GM18508 (cell line): ENCODE data around the gene PSMA2.

Experiments used
- ATAC-seq: cut with Tn5 transposase; IDR thresholded peaks from one replicate; pipeline ENCODE4 v1.9.1; 2021; ENCODE audit warnings: moderate number of reproducible peaks; ENCODE audit not compliant: insufficient read depth, unreplicated experiment

Gene PSMA2

DNA sequence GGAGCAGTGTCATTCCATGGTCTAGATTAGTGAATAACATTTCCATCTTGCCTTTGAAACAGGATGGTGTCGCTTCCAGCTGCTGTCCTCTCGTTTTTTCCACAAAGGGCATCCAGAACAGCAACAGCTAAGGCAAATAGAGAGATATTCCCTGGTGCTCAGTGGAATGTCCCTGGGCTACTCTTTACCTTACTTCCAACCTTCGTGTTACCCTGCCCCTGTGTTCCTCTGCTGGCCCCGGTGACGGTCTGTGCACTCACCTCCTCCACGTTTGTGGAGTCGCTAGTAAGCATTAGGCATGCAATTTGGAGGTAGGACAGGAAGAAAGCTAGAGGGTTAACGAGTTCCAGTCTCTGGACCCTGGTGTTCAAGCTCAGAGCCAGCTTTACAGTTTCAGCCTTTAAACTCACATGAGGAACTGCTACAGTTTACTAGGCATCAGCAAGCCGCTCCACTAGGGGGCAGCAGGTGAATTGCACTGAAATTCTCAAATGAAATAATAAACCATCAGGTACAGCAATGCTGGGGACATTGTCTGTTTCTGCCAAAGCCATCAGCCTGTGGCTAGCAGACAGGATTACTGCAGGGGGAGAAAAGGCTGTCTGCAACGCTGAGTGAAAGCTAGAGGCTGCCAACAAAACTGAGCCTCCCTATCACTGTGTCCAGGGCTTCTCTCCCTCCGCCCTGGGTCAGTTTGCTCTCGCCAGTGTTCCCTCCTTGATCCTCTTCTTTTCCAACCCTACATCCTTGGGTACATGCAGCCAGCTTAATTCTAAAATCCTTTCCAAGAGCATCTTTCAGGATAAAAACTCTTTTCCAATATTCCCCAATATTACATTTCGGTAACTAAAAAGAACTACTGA lies 9.2 kb upstream of the PSMA2 start:
- no peak for ATAC-seq

DNA sequence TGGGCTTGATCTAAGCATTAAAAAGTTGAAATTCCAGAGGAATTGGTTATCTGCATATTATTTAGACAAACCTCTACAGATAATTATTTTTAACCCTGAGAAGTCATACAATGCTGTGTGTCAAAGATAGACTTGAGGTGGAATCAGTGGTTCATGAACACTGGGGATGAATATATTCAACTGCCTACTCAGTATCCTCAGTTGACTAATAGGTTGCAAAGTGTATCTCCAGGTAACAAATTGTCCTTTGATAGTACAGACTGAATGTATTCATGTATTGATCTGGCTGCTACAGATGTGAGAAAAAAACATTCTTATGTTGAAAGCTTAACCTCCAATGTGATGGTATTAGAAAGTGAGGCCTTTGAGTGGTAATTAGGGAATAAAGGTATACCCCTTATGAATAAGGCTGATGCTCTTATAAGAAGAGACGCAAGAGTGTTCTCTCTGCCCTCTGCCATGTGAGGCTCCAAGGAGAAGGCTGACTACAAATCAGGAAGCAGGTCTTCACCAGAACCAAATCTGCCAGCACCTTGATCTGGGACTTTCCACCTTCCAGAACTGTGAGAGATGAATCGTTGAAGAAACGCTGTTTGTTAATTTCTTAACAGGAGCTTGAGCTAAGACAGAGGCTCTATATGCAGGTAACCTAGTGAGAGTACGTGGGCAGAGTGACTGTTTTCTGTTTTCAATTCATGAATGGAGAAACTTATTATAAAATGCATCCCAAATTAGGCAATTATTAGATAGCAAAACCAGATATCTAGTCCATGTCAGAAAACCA lies 7.7 kb upstream of the PSMA2 start:
- no peak for ATAC-seq

DNA sequence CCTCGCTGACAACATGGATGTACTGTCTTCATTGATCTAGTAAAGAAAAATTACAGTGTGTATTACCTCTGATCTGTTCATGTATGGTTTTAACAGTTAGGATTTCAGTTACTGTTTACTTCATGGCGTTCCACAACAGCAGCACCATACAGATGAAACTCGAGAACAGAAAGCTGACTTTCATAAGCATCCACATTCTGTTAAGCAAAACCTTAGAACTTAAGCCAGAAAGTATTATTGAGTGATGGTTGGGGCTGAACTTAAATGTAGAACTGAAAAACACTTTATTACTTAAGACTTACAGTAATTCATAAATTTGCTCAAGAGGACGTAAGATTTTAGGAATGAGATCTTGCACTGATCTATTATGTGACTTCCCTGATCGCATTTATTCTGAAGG lies 3.9 kb upstream of the PSMA2 start:
- no peak for ATAC-seq

DNA sequence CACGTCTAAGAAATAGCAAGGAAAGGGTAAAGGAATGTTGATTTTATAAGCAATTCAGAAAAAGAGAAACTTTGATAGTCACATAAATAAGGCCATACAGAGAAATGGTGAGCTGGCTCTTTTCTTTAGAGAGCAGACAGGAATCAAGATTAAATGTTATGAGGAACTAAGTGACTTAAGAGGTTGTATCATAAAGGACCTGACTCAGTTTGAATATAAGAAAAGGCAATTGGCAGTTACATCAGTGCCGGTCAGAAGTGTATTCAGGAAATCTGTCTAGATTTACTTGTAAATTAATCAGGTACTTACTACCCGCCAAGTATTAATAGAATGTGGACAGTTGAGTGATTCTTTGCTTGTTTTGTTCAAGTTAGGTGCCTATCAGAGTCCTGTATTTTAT lies 2.3 kb upstream of the PSMA2 start:
- ATAC-seq = no peak

DNA sequence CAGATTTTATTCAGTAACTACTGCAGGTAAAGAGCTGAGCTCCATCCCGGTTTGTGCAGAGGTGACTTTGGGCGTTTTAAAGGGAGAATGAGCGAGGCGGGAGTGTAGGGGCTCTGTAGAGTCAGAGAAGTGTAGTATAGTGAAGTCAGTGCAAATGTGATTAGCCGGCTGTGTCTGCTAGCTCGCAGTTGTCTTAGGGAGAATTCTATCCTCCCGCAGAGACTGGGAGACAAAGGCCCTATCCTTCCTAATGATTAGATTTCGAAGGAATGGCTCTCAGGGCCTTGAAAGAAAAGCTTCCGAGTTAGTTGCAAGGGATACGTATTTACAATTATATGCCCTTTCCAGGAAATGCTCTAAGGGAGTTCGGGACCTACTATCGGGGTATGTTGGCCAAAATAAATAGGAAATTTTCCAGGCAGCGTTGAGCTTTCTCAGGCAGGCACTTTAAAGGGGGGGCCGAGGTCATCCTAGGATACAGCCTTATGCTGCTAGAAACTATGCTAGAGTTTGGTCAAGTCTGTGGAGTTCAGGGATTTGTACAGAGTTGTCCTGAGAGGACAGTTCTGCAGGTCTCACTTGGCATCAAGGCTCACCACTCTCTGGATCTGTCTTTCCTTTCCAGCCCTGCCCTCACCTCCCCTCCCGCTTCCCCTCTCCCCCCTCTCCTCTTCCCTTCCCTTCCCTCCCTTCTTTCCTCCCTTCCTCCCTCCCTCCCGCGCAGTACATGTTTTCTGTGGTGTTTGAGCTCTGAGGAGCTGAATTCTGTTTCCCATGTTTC lies 1.0 kb upstream of the PSMA2 start:
- ATAC-seq = no peak

DNA sequence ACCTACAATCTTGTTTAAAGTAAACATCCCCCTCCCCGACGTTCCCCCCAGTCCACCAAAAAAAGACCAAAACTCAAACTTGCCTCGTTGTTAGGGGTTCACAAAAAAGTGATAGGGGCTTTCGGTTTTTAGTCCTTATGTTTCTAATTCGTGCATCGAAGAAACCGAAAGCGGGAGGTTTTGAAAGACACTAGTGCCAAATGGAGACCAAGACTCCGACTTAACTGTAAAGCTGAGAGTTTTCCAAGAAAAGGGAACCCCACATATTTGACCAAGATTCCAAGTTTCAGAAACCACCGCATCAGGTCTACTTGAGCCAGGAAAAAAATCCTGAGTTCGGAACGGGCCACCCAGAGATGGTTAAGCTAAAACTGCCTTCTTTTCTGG lies 534 bp downstream of the PSMA2 start:
- no peak for ATAC-seq

DNA sequence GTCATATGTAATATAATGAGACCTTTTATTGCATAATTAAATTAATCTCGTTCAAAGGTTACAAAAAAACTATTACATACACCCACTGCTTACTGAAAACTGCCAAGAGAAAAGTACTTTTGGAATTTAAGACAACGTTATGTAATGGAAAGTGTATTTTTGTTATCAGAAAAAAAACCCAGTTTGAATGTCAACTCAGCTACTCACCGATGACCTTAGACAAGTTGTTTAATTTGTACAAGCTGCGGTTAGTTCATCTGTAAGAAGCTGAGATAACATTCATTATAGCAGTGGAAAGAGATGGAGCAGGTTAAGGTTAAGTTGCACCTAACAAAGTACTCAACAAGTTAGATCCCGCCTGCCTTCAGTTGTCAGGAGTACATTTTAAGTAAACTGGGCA lies 1.1 kb downstream of the PSMA2 start:
- no peak for ATAC-seq

DNA sequence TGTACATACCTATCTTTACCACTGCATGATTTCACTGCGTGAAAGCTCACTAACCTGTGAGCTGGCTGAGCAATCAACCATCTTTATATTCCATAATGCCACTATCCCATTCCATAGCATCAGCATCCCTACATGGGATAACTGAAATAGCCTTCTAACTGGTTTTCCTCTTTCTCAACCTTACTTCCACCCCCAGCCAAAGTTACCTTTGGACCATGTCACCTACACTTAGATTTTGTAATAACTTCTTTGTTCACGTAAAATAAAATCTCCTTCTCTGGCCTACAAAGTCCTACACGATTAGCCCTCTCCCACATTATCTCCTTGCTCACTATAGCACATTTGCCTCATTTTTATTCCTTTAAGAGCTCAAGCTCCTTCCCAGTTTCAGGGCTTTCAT lies 2.5 kb downstream of the PSMA2 start:
- ATAC-seq = no peak

DNA sequence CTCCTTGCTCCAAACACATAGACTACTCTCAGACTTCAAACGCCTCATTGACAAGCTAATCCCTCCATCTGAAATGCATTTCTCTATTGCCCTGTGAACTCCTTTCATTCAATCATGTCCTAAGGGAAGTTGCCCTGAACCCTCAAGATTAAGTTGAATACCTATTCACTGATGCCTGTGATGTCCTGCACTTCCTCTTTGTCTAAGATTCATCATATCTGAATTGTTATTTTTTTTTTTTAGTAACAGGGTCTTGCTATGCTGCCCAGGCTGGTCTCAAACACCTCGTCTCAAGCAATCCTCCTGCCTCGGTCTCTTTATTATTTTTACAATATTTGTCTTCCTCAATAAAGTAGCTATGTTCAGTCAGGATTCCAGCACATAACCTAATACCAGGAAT lies 3.2 kb downstream of the PSMA2 start:
- ATAC-seq = no peak

DNA sequence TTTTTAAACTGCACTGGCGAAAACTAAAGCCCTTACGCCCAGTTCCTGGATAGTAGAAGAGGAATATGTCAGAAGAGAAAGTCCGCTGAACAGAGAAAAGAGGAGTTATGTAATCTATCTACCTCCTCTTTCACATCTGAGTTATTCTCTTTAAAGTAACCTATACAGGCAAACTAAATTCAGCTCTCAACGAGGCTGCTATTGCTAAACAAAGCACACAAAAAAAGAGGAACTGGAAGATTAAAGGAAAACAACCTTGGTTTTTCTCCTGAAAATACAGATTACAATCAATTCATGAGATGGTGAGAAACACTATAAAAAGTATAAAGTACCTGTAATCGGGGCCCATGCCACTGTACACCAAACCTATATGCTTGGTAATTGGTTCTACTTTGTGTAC lies 5.8 kb downstream of the PSMA2 start:
- no peak for ATAC-seq

DNA sequence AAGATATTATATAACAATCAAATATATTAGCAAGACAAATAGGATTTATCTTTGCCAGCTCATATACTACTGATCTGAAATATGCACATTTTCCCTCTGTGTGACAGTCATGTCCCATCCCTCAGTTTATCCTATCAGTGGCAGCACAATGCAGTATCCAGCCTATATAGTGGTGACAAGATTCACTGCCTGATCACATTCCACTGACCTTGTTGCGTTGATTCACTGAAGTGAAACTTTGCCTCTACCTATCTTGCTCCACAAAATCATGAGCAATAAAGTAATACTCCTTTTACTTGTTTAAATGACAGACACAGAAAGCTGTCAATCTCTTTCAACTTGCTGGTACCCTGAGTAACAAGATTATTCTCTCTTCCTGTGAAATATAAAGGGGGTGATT lies 6.3 kb downstream of the PSMA2 start:
- ATAC-seq = no peak

DNA sequence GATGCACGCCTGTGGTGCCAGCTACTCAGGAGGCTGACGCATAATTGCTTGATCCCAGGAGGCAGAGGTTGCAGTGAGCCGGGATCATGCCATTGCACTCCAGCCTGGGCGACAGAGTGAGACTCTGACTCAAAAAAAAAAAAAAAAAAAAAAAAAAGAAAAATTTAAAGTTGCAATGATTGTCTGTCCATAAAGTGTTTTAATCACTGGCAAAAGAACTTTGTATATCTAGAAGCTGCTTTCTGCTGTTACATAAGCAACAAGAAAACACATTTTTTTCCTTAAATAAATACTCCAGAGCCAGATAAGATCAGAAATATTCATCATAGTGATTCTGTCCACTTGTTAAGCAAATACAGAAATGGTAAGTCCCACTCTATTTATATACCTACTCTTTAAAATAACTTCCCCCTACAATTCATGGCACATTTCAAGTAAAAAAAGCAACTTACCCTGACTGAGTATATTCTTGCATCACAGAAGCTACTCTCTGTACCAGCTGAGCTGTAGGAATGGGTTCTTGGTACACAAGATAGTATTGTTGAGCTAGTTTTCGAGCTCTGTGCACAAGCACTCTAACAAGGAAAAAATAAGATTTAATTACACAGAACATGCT lies 7.6 kb downstream of the PSMA2 start:
- ATAC-seq = no peak

DNA sequence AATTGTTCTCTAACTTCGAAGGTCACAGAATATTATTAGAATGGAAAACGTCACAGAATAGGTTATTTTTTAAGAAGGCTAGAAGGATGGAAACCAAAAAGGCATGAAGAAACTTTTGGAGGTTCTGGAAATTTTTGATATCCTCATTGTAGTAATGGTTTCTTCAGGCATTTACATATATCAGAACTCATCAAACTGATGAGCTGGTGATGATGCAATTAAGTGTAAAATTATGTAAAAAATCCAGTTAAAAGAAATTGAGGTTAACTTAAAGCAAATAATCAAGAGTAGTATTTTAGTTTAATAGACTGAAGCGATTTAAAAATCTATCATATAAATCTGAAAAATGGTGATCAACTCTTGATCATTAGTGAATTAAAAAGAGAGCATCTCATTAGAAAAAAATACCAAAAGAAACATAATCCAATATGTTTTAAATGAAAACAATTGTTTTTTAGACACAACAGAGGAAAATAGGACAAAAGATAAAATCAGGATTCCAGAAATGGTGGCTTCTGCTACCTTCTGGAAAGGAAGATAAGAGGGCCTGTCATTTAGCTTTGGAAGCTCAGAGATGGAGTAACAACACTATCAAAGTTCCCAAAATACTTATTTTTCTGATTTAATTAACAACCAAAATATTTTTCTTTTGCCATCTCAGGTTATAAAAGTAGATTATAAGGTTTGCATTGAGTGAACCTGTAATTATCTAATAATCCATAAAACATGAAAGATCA lies 9.8 kb downstream of the PSMA2 start:
- ATAC-seq = no peak

DNA sequence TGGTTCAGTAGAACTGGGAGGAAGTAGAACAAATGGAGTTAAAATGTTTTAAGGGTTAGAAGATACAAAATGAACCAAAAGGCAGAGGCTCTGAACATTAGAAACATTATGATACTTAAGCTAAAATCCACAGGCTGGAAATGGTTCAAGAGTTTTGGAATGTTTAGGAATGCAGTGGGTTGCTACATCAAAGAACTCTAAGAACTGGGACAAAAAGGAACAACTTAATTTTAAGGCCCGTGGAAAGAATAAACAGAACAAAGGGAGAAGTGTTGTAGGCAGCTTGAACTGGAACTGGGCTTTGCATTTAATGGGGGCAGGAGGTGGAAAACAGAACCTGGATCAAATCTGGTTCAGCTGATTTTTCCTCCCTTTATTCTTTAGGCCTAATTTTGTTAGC lies 16.6 kb downstream of the PSMA2 start:
- ATAC-seq = no peak

DNA sequence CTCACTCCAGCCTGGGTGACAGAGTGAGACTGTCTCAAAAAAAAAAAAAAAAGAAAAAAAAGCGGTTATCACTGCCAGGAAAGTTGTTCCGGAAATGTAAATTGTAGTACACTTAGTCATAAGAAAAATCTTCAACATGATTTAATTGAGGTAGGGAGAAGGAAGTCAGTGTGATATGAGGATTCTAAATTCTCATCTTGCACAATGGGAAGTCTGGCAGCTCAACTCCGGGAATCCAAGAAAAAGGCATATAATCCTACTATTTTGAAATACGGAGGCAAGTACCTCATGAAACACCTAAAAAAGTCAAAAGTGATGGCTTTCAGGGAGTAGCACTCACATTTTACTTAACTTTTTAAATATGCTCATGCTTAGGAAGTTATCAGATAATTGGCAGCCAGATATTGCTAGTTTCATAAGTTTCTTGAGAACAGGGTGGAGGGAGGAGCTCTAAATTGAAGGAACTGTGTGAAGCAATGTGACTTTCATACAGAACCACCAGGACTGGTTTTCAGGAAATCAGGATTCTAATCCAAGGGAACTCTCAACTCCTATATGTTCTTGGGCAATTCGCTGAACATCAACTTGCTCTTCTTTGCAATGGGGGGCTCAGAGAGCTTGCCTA lies 17.4 kb downstream of the PSMA2 start:
- no peak for ATAC-seq

DNA sequence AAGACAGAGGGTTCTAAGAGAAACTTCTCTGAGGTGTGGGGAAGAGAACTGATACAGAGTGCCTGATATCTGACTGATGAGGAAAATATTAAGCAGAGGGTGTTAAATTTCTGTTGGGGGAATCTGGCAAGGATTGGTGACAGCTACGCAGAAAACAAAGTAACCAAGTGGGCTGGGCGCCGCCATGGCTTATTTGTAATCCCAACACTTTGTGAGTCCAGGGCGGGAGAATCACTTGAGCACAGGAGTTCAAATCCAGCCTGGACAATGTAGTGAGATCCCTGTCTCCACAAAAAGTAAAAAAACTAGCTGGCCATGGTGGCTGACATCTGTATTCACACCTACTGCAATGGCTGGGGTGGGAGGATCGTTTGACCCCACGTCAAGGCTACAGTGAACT lies 18.0 kb downstream of the PSMA2 start:
- ATAC-seq = no peak

DNA sequence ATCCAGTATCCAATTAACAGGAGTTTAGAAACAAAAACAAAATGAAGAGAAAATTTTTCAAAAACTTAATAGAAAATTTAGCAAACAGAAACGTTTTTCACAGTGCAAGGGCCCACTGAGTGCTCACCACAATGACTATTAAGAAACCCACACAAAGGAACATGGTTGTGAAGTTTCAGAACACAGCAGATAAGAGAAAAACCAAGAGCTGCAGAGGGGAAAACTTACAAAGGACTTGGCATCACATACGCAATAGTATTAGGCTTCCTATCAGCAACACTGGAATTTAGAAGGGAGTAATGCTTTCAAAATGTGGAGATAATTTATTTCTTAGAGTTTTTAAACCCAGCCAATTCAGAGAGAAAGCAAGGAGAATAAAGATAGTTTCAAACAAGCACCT lies 18.4 kb downstream of the PSMA2 start:
- no peak for ATAC-seq

DNA sequence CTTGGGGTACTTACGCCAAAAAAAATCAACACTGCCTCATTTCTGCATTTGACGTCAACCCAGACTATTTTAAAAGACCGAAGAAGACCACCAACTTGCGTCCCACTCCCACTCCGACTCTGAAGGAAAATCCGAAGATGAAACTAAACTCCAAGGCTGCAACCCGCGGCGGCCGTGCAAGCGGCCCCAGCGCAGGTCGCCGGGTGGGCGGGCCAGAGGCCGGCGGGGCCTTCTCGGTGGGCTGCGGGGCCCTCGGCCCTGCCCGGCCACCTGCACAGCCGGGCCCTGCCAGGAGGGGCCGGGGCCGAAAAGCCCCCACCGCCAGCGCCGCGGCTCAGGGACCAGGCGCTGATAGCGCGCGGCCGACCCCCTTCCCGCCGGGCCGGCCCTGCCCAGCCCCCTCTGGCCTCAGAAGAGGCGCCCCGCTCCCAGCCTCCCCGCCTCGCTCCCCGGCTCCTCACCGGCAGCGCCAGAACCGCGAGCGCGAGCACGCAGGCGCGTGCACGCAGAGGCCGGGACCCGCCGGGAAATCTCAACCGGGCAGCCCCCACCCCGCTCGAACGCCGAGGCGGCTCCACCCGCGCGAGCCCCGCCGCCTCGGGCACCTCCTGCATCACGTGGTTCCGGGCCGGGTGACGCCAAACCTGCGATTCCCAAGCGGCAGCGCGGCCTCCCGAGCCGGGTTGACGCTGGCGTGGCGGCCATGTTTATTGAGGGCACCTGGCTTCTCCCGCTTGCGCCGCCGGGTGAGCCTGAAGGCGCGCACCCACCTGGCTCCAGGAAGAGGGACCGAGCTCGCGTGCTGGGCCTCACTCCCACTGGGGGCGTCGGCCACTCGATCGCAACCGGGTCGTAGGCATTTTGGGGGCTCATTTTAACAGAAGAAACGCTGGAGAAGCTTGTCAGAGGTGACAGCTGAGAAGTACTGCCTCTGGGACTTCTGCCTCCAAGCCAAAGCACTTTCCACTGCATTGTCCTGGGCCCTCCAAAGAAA lies 20.2 kb downstream of the PSMA2 start, which contains the start of gene C7orf25:
C7orf25 (minus strand) TSS at position 617 of the 994 bp plus-strand sequence. CDS start 1,170 bp downstream, outside the sequence.
- ATAC-seq = peak; percentile 63
